ENCODE results near the gene FAM120A.

DNA sequence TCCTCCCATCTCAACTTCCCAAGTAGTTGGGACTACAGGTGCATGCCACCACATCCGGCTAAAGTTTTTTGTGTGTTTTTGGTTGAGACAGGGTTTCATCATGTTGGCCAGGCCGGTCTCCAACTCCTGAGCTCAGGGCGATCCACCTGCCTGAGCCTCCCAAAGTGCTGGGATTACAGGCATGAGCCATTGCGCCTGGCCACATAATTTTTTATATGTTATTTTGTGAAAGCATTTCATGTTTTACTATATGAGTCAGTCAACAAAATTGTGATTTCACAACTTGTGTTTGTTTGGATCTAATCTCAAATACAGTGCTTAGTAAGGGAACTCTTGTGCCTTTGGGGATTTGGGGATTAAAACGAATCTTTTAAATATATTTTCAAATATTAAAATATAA is 21.9 kb downstream of the FAM120A start:
- no peak for TF ChIP-seq POLR2A (IDR thresholded peaks at IDR 0.05)
- TF ChIP-seq, protein P1, sequence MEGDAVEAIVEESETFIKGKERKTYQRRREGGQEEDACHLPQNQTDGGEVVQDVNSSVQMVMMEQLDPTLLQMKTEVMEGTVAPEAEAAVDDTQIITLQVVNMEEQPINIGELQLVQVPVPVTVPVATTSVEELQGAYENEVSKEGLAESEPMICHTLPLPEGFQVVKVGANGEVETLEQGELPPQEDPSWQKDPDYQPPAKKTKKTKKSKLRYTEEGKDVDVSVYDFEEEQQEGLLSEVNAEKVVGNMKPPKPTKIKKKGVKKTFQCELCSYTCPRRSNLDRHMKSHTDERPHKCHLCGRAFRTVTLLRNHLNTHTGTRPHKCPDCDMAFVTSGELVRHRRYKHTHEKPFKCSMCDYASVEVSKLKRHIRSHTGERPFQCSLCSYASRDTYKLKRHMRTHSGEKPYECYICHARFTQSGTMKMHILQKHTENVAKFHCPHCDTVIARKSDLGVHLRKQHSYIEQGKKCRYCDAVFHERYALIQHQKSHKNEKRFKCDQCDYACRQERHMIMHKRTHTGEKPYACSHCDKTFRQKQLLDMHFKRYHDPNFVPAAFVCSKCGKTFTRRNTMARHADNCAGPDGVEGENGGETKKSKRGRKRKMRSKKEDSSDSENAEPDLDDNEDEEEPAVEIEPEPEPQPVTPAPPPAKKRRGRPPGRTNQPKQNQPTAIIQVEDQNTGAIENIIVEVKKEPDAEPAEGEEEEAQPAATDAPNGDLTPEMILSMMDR (IDR thresholded peaks at IDR 0.05), result no peak

All from body of pancreas (tissue), 4 donors.